BLaER1 (cell line): ENCODE results near the gene SAP30BP.

Experiments used
- H3K27ac ChIP-seq: shearing (Covaris generic); formaldehyde crosslinking; 2 replicates; pipeline ENCODE4 v1.8.1; 2022
- H3K27me3 ChIP-seq: shearing (Covaris generic); formaldehyde crosslinking; 2 replicates; pipeline ENCODE4 v1.8.1; 2022
- H3K36me3 ChIP-seq: shearing (Covaris generic); formaldehyde crosslinking; 2 replicates; pipeline ENCODE4 v1.8.1; 2022
- H3K4me1 ChIP-seq: shearing (Covaris generic); formaldehyde crosslinking; 2 replicates; pipeline ENCODE4 v1.8.1; 2022
- H3K4me2 ChIP-seq: shearing (Covaris generic); formaldehyde crosslinking; 2 replicates; pipeline ENCODE4 v1.8.1; 2022
- H3K4me3 ChIP-seq: shearing (Covaris generic); formaldehyde crosslinking; 2 replicates; pipeline ENCODE4 v1.8.1; 2022
- H3K9ac ChIP-seq: shearing (Covaris generic); formaldehyde crosslinking; 2 replicates; pipeline ENCODE4 v1.8.1; 2022
- H3K9me3 ChIP-seq: shearing (Covaris generic); formaldehyde crosslinking; 2 replicates; pipeline ENCODE4 v1.8.1; 2022
- H4K20me1 ChIP-seq: shearing (Covaris generic); formaldehyde crosslinking; 2 replicates; pipeline ENCODE4 v1.8.1; 2022
- Cebpa-rat ChIP-seq: shearing (Covaris generic); IDR thresholded peaks from 2 replicates; pipeline ENCODE4 v1.8.1; 2022

Gene SAP30BP

DNA sequence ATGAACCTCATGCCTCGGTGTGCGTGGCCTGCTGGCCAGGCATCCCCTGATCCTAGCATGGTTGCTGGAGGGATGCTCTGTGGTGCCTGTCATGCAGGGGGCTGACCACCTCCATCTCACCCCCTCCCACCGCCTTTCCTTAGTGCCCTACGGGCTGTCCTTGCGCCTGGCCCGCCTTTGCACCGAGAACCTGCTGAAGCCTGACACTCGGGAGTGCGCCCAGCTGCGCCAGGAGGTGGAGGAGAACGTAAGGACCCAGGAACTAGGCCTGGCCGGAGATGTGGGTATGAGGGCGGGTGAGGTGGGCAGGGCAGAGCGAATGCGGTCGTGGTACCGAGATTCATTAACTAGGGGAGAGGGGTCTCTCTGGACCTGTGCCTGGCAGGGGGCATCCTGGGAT, 73.1 kb downstream of the SAP30BP start:
- H3K9ac ChIP-seq, result no peak overlapping the region
- peaks cover 15% of the 10 kb centered on the region for H3K4me1 ChIP-seq
- no peaks in the 10 kb centered on the region for H4K20me1 ChIP-seq
- H3K36me3 ChIP-seq, result no peaks in the 10 kb centered on the region
- no peaks in the 10 kb centered on the region for H3K27me3 ChIP-seq
- TF ChIP-seq Cebpa-rat, result no peak
- no peak overlapping the region for H3K4me2 ChIP-seq
- no peaks in the 10 kb centered on the region for H3K9me3 ChIP-seq
- H3K27ac ChIP-seq, result peak overlapping the region; percentile 22; the same call in 1 of the 2 replicates
- H3K4me3 ChIP-seq, result no peak overlapping the region

DNA sequence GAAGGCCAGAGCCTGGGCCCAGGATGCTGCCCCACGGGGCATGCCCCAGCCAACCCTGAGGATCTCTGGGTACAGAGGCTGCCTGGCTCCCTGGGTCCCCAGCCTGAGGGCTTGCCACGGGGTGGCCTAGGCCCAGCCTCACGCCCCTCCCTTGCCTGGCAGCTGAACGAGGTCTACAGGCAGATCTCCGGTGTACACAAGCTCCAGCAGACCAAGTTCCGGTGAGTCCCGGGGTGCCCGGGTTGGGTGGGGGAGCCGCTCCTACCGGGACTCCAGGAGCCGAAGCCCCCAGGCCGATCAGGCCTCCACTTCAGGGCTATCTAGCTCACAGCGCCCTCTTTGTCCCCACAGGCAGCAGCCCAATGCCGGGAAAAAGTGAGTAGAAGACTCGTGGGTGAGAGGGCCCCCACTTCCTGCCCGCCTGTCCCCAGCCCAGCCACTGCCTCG, 73.5 kb downstream of the SAP30BP start:
- Histone ChIP-seq H3K4me3 (no peak overlapping the region), H4K20me1 (no peaks in the 10 kb centered on the region), H3K4me2 (no peak overlapping the region), H3K9me3 (no peaks in the 10 kb centered on the region), H3K27me3 (no peaks in the 10 kb centered on the region), H3K27ac (peak overlapping the region; percentile 22; the same call in 1 of the 2 replicates), H3K36me3 (no peaks in the 10 kb centered on the region), H3K9ac (no peak overlapping the region), H3K4me1 (peaks cover 15% of the 10 kb centered on the region)
- TF ChIP-seq Cebpa-rat, result no peak

DNA sequence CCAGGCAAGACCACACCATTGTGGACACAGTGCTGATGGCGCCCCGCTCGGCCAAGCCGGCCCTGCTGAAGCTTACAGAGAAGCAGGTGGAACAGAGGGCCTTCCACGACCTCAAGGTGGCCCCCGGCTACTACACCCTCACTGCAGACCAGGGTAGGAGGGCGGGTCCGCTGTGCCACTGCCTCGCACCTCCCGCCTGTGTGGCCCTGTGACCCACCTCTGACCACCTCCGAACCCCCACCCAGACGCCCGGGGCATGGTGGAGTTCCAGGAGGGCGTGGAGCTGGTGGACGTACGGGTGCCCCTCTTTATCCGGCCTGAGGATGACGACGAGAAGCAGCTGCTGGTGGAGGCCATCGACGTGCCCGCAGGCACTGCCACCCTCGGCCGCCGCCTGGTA, 75.2 kb downstream of the SAP30BP start:
- no peaks in the 10 kb centered on the region for H3K9me3 ChIP-seq
- H3K4me1 ChIP-seq, result peaks cover 17% of the 10 kb centered on the region
- H3K27ac ChIP-seq, result no peak overlapping the region
- no peak for TF ChIP-seq Cebpa-rat
- H3K36me3 ChIP-seq, result no peaks in the 10 kb centered on the region
- H4K20me1 ChIP-seq, result no peaks in the 10 kb centered on the region
- H3K4me3 ChIP-seq, result no peak overlapping the region
- H3K27me3 ChIP-seq, result no peaks in the 10 kb centered on the region
- H3K4me2 ChIP-seq, result no peak overlapping the region
- H3K9ac ChIP-seq, result no peak overlapping the region

DNA sequence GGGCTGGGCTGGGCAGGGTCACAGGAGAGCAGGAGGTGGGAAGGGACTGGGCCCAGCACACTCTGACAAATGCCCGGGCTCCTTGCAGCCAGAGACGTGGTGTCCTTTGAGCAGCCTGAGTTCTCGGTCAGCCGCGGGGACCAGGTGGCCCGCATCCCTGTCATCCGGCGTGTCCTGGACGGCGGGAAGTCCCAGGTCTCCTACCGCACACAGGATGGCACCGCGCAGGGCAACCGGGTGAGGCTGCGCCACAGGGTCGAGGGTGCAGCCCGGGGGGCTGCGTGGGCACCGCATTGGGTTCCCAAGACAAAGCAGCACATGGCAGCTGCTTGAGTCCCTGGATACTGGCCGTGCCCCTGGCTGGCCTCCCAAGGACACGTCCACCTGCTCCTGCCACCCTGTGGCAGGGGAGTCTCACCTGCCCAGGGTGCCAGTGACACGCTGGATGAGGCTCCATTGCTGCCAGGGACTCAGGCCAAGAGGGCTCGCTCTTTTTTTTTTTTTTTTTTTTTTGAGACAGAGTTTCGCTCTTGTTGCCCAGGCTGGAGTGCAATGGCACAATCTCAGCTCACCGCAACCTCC, 76.6 kb downstream of the SAP30BP start:
- Histone ChIP-seq H3K27me3 (no peaks in the 10 kb centered on the region), H3K27ac (no peak overlapping the region)

DNA sequence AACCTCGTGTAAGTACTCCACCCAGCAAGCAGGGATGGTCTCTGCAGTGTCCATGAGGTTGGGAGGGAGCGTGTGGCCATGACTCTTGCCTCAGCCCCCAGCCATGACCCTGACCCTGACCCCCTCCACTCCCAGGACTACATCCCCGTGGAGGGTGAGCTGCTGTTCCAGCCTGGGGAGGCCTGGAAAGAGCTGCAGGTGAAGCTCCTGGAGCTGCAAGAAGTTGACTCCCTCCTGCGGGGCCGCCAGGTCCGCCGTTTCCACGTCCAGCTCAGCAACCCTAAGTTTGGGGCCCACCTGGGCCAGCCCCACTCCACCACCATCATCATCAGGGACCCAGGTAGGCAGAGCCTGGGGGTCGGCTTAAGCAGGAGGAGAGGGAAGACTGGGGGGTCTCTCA, 81.6 kb downstream of the SAP30BP start:
- Histone ChIP-seq H3K9ac (no peak overlapping the region), H3K4me2 (no peak overlapping the region), H3K27me3 (no peaks in the 10 kb centered on the region), H3K27ac (no peak overlapping the region), H3K4me1 (peaks cover 37% of the 10 kb centered on the region), H3K36me3 (no peaks in the 10 kb centered on the region), H3K4me3 (no peak overlapping the region), H3K9me3 (no peaks in the 10 kb centered on the region), H4K20me1 (no peaks in the 10 kb centered on the region)
- TF ChIP-seq Cebpa-rat, result no peak

More for the DNA sequence above, 76.6 kb downstream of the SAP30BP start:
- H3K36me3 ChIP-seq, result no peaks in the 10 kb centered on the region
- no peak overlapping the region for H3K9ac ChIP-seq
- H4K20me1 ChIP-seq, result no peaks in the 10 kb centered on the region
- H3K4me3 ChIP-seq, result no peak overlapping the region
- no peak overlapping the region for H3K4me2 ChIP-seq
- no peak for TF ChIP-seq Cebpa-rat
- no peaks in the 10 kb centered on the region for H3K9me3 ChIP-seq
- H3K4me1 ChIP-seq, result peaks cover 13% of the 10 kb centered on the region

DNA sequence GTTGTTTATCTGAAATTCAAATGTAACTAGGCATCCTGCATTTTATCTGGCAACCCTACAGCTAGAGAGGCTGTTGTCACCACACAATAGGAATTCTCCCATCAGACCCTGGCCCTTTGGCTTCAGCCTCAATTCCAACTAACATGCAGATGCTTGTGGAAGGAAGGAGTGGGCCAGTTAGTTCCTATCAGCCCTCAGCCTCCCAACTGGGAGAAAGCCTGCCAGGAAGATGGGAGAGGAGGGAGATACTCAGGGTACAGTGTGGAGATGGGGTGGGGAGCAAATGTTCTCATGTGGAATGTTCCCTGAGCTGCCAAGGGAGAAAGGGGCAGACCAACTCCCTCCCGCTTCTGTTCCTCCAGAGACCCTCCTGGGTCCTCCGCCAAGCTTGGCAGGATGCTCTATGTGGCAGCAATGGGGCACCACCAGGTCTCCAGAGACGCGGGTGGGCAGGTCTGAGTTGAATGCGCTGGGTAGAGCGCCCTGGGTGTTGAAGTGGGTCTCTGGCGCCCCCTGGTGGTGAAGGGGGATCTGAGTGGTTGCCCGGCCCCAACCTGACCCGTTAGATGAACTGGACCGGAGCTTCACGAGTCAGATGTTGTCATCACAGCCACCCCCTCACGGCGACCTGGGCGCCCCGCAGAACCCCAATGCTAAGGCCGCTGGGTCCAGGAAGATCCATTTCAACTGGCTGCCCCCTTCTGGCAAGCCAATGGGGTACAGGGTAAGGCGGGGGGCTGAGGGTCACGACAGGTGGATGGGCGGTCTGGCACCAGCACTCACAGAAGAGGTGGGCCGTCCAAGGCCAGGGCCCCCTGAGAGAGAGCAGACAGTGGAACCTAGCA, 82.6 kb downstream of the SAP30BP start:
- H3K4me3 ChIP-seq, result no peak overlapping the region
- TF ChIP-seq Cebpa-rat, result no peak
- no peaks in the 10 kb centered on the region for H4K20me1 ChIP-seq
- peaks cover 48% of the 10 kb centered on the region for H3K4me1 ChIP-seq
- no peaks in the 10 kb centered on the region for H3K36me3 ChIP-seq
- no peak overlapping the region for H3K9ac ChIP-seq
- no peaks in the 10 kb centered on the region for H3K9me3 ChIP-seq
- H3K4me2 ChIP-seq, result peak overlapping the region; percentile 68
- no peaks in the 10 kb centered on the region for H3K27me3 ChIP-seq
- no peak overlapping the region for H3K27ac ChIP-seq

DNA sequence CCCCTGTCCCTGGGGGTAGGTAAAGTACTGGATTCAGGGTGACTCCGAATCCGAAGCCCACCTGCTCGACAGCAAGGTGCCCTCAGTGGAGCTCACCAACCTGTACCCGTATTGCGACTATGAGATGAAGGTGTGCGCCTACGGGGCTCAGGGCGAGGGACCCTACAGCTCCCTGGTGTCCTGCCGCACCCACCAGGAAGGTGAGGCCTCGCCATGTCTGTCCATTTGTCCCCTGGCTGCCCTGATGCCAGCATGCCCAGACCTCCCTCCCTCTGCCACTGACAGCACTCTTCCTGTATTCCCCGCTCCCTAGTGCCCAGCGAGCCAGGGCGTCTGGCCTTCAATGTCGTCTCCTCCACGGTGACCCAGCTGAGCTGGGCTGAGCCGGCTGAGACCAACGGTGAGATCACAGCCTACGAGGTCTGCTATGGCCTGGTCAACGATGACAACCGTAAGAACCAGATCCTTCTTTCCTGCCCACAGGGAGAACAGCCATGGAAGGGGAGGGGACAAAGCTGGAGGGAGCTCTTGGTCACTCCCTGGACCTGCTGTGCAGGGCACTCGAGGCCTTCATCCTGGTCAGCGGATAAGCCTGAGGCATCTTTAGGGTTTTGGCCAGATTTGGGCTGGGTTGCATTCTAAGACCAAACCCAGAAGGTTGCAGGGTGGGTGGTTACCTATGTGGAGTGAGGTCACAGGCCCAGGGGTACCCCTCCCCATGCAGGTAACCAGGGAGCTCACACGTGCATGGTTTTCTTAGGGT, 83.7 kb downstream of the SAP30BP start:
- H3K4me2 ChIP-seq, result no peak overlapping the region

DNA sequence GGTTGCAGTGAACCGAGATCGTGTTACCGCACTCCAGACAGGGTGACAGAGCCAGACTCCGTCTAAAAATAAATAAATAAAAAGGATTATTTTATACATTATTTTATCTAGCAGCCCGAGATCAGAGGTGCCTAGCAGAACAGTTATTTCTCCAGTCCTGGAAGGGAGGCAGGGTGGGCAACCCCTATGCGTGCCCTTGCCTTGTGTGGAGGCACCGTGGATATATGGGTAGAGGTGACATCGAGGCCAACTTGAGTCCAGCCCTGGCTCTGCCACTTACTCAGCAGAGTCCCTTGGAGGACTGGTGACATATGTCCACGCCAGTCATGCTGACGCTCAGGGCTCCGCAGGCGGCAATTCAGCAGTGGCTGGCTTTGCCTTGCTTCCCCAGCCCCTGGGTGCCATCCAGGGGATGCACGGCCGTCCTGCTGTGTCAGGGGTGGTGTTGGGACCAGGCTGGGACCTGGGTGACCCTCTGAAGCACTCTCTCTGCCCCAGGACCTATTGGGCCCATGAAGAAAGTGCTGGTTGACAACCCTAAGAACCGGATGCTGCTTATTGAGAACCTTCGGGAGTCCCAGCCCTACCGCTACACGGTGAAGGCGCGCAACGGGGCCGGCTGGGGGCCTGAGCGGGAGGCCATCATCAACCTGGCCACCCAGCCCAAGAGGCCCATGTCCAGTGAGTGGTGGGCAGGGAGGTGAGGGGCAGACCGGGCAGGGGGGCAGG, 84.7 kb downstream of the SAP30BP start:
- Histone ChIP-seq H3K4me1 (peaks cover 63% of the 10 kb centered on the region), H3K4me2 (no peak overlapping the region), H3K27ac (no peak overlapping the region), H3K36me3 (peaks cover 4% of the 10 kb centered on the region; the same call in 1 of the 2 replicates), H4K20me1 (no peaks in the 10 kb centered on the region), H3K4me3 (no peak overlapping the region), H3K9ac (no peak overlapping the region), H3K27me3 (no peaks in the 10 kb centered on the region), H3K9me3 (no peaks in the 10 kb centered on the region)
- TF ChIP-seq Cebpa-rat, result no peak

More for the DNA sequence above, 83.7 kb downstream of the SAP30BP start:
- Histone ChIP-seq H3K4me3 (no peak overlapping the region), H3K9ac (no peak overlapping the region), H4K20me1 (no peaks in the 10 kb centered on the region), H3K27me3 (no peaks in the 10 kb centered on the region), H3K9me3 (no peaks in the 10 kb centered on the region), H3K27ac (no peak overlapping the region), H3K36me3 (no peaks in the 10 kb centered on the region), H3K4me1 (peaks cover 58% of the 10 kb centered on the region)
- no peak for TF ChIP-seq Cebpa-rat

DNA sequence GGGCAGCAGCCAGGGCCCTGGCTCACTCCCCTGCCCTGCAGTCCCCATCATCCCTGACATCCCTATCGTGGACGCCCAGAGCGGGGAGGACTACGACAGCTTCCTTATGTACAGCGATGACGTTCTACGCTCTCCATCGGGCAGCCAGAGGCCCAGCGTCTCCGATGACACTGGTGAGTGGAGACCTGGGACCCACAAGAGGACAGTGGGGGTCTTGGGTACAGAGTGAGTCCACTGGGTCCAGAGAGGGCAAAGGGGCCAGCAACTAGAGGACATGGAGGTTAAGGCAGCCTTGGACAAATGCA, 85.2 kb downstream of the SAP30BP start:
- no peak overlapping the region for H3K27ac ChIP-seq
- no peak overlapping the region for H3K9ac ChIP-seq
- no peak overlapping the region for H3K4me2 ChIP-seq
- H3K4me3 ChIP-seq, result no peak overlapping the region
- no peaks in the 10 kb centered on the region for H3K27me3 ChIP-seq
- H3K4me1 ChIP-seq, result peaks cover 61% of the 10 kb centered on the region
- H4K20me1 ChIP-seq, result no peaks in the 10 kb centered on the region
- H3K9me3 ChIP-seq, result no peaks in the 10 kb centered on the region
- no peak for TF ChIP-seq Cebpa-rat
- H3K36me3 ChIP-seq, result peaks cover 9% of the 10 kb centered on the region; the same call in 1 of the 2 replicates
